Measurements from ENCODE around the gene SHC3. TPM values are rescaled to one million over a fixed set of nuclear protein-coding genes. Genes with fewer than 3 reads are reported as not detected.

Gene SHC3
- total RNA-seq, 1 donor from 2014 or later, result 0.83 TPM

DNA sequence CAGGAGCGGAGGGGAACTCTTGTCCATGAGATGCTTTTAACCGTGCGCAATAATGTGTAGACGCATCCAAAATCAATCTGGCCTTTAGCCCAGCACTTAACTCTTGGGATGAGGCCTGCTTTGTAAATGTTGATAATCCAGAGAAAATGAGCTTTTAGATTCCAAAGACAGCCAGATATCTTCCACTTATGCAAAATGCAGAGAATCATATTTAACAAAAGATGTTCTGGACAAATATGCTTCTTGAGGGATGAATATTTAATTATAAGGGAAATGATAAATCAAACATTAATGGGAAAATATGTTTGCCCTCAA lies 181.7 kb downstream of the SHC3 start:
- DNase-seq, result no peak
- Mint-ChIP-seq H3K4me3 (ENCODE audit: unreplicated experiment) (no peak overlapping the region), H3K36me3 (ENCODE audit: unreplicated experiment) (no peaks in the 10 kb centered on the region), H3K27me3 (ENCODE audit: unreplicated experiment) (peaks cover 5% of the 10 kb centered on the region), H3K9me3 (ENCODE audit: unreplicated experiment) (peaks cover 6% of the 10 kb centered on the region), H3K4me1 (ENCODE audit: low read depth, unreplicated experiment) (peaks cover 5% of the 10 kb centered on the region), H3K27ac (ENCODE audit: unreplicated experiment) (no peak overlapping the region)
- TF ChIP-seq, protein P1, sequence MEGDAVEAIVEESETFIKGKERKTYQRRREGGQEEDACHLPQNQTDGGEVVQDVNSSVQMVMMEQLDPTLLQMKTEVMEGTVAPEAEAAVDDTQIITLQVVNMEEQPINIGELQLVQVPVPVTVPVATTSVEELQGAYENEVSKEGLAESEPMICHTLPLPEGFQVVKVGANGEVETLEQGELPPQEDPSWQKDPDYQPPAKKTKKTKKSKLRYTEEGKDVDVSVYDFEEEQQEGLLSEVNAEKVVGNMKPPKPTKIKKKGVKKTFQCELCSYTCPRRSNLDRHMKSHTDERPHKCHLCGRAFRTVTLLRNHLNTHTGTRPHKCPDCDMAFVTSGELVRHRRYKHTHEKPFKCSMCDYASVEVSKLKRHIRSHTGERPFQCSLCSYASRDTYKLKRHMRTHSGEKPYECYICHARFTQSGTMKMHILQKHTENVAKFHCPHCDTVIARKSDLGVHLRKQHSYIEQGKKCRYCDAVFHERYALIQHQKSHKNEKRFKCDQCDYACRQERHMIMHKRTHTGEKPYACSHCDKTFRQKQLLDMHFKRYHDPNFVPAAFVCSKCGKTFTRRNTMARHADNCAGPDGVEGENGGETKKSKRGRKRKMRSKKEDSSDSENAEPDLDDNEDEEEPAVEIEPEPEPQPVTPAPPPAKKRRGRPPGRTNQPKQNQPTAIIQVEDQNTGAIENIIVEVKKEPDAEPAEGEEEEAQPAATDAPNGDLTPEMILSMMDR (IDR thresholded peaks at IDR 0.05; ENCODE audit: partially characterized antibody, unreplicated experiment), result no peak

DNA sequence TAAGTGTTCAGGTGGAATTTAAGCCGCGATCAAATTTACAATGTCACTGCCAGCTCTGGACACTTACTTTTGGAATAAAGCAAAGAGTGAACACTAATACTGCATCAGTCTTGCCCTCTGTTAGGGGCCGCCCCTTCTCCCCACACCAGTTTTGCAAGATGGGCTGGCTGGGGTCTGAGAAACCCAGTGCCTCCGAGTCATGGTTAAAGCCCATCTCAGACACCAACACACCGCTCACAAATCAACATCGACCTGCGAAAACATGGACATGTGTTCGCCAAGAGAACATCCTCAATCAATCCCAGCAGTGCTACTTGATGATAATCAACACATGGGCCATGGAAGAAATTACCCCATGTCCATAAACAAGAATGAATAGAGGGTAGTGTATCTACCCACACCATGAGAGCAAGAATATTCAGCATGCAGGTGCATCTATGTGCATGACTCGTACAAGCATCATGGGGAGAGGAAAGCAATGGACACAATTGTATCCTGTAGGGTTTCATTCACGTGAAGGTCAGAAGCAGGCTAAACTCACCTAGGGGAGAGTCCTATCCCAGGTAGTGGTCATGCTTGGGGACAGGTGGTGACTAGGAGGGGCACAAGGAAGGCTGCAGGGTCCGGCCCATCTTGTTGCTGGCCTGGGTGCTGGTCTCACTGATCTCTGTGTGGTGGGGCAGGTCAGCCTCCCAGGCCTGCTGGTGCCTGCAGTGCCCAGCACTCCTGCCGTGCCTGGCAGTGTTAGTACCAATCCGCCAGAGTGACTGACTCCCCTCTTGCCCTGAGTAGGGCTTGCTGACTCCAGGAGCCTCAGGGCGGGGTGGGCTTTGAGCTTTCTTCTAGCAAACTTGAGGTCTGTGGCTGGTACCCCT lies 182.3 kb downstream of the SHC3 start:
- no peak overlapping the region for H3K27ac Mint-ChIP-seq (ENCODE audit: unreplicated experiment)
- peaks cover 5% of the 10 kb centered on the region for H3K4me1 Mint-ChIP-seq (ENCODE audit: low read depth, unreplicated experiment)

GRCh38 chr9:88995627-88996026 lies 183.0 kb downstream of the SHC3 start:
- no peak for DNase-seq
- Mint-ChIP-seq H3K4me3 (ENCODE audit: unreplicated experiment) (no peak overlapping the region), H3K27me3 (ENCODE audit: unreplicated experiment) (peaks cover 5% of the 10 kb centered on the region), H3K27ac (ENCODE audit: unreplicated experiment) (no peak overlapping the region), H3K36me3 (ENCODE audit: unreplicated experiment) (no peaks in the 10 kb centered on the region), H3K4me1 (ENCODE audit: low read depth, unreplicated experiment) (peaks cover 3% of the 10 kb centered on the region), H3K9me3 (ENCODE audit: unreplicated experiment) (peaks cover 4% of the 10 kb centered on the region)
- TF ChIP-seq, protein P1 (IDR thresholded peaks at IDR 0.05; ENCODE audit: partially characterized antibody, unreplicated experiment), result no peak

More for the DNA sequence above, 182.3 kb downstream of the SHC3 start:
- DNase-seq, result no peak
- Mint-ChIP-seq H3K36me3 (ENCODE audit: unreplicated experiment) (no peaks in the 10 kb centered on the region), H3K9me3 (ENCODE audit: unreplicated experiment) (peaks cover 6% of the 10 kb centered on the region), H3K27me3 (ENCODE audit: unreplicated experiment) (peaks cover 5% of the 10 kb centered on the region), H3K4me3 (ENCODE audit: unreplicated experiment) (no peak overlapping the region)
- TF ChIP-seq, protein P1 (IDR thresholded peaks at IDR 0.05; ENCODE audit: partially characterized antibody, unreplicated experiment), result no peak

- H3K4me3 Mint-ChIP-seq (ENCODE audit: unreplicated experiment), result no peak overlapping the region
- peaks cover 5% of the 10 kb centered on the region for H3K9me3 Mint-ChIP-seq (ENCODE audit: unreplicated experiment)
- peaks cover under 1% of the 10 kb centered on the region for H3K4me1 Mint-ChIP-seq (ENCODE audit: low read depth, unreplicated experiment)
- H3K36me3 Mint-ChIP-seq (ENCODE audit: unreplicated experiment), result no peaks in the 10 kb centered on the region
- H3K27me3 Mint-ChIP-seq (ENCODE audit: unreplicated experiment), result peaks cover 7% of the 10 kb centered on the region
- TF ChIP-seq, protein P1 (IDR thresholded peaks at IDR 0.05; ENCODE audit: partially characterized antibody, unreplicated experiment), result no peak
- no peak overlapping the region for H3K27ac Mint-ChIP-seq (ENCODE audit: unreplicated experiment)
- no peak for DNase-seq
Measured at GRCh38 chr9:88995200-88995577, 183.4 kb downstream of the SHC3 start.

DNA sequence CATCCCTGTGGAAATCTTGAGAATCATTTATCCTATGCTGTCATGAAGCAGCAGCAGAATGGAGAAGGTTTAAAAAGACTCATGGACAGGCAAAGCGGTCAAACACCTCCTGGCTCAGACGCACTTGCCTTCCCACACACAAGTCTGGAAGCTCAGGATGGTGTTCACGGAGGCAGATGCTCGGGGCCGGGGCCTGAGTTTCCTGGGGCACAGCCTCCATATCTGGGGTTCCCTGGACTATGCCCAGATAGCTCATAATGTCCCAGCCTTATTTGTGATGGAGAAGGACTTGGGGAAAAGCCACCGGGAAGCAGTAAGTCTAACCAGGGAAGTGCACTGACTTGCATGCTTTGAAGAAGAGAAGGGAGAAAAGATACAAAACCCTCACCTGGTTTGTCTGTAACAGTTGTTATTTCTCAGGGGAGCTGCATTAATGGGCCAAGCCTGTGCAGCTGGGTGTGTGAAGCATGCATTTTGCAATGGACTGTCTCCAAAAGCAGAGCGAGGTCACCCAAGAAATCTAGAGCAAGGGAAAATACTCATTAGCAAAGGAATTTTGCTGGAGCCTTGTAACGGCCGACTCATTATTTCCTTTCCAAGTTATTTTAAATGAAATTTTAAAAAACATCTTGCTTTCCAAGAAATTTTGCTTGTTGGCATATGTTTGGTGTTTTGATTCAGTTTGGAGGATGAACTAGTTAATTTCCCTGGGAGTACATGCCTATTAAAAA lies 184.0 kb downstream of the SHC3 start:
- peaks cover 5% of the 10 kb centered on the region for H3K9me3 Mint-ChIP-seq (ENCODE audit: unreplicated experiment)
- H3K27me3 Mint-ChIP-seq (ENCODE audit: unreplicated experiment), result peaks cover 7% of the 10 kb centered on the region
- H3K36me3 Mint-ChIP-seq (ENCODE audit: unreplicated experiment), result no peaks in the 10 kb centered on the region
- TF ChIP-seq, protein P1 (IDR thresholded peaks at IDR 0.05; ENCODE audit: partially characterized antibody, unreplicated experiment), result no peak
- no peak overlapping the region for H3K27ac Mint-ChIP-seq (ENCODE audit: unreplicated experiment)
- no peak for DNase-seq
- no peaks in the 10 kb centered on the region for H3K4me1 Mint-ChIP-seq (ENCODE audit: low read depth, unreplicated experiment)
- H3K4me3 Mint-ChIP-seq (ENCODE audit: unreplicated experiment), result no peak overlapping the region

Measured in glutamatergic neuron (in vitro differentiated cells).